RPMI8226 (cell line): ENCODE data around the gene BANF1.
"Not testable (repeated sequence)": the region's sequence is repeated elsewhere in the genome, so short reads cannot be mapped to it uniquely, and the experiment has no call there.

Source experiments
- DNase-seq: peaks from one replicate; pipeline ENCODE4 v3.0.0-alpha.2; 2015

Gene BANF1

GRCh38 chr11:66011785-66012303 lies 9.5 kb downstream of the BANF1 start, which contains the start of gene CST6:
TSS of gene CST6 (plus strand) at chr11:66012008. CDS start at chr11:66012045, 37 bp downstream.
- no peak for DNase-seq

- no peak for DNase-seq
Observed at GRCh38 chr11:66012371-66012945, 10.2 kb downstream of the BANF1 start.

GRCh38 chr11:66012946-66013761 lies 10.9 kb downstream of the BANF1 start:
- DNase-seq: peak; percentile 83

- DNase-seq: no peak
Observed at GRCh38 chr11:66013762-66014100, 11.4 kb downstream of the BANF1 start.

GRCh38 chr11:66014804-66015453 lies 12.6 kb downstream of the BANF1 start:
- DNase-seq: no peak

- no peak for DNase-seq
Observed at GRCh38 chr11:66015454-66015881, 13.2 kb downstream of the BANF1 start.

GRCh38 chr11:66015936-66016792 lies 13.9 kb downstream of the BANF1 start:
- peak; percentile 70 for DNase-seq

- no peak for DNase-seq
Observed at GRCh38 chr11:66016793-66017177, 14.5 kb downstream of the BANF1 start.

- DNase-seq: no peak
Observed at GRCh38 chr11:66017321-66017720, 15.0 kb downstream of the BANF1 start.

- no peak for DNase-seq
Observed at GRCh38 chr11:66020212-66020611, 17.9 kb downstream of the BANF1 start.

- DNase-seq: peak; percentile 40
Observed at GRCh38 chr11:66020618-66021357, 18.5 kb downstream of the BANF1 start.

GRCh38 chr11:66022401-66023185 lies 20.3 kb downstream of the BANF1 start:
- peak; percentile 89 for DNase-seq

GRCh38 chr11:66023186-66023440 lies 20.8 kb downstream of the BANF1 start:
- DNase-seq: not testable (repeated sequence)

- DNase-seq: no peak
Observed at GRCh38 chr11:66026017-66026529, 23.8 kb downstream of the BANF1 start, which contains the start of gene CATSPER1. TSS of gene CATSPER1 (minus strand) at chr11:66026479. CDS start at chr11:66026379, 100 bp downstream.

- peak; percentile 71 for DNase-seq
Observed at GRCh38 chr11:66032957-66033735, 30.8 kb downstream of the BANF1 start.

GRCh38 chr11:66035653-66036333 lies 33.5 kb downstream of the BANF1 start:
- DNase-seq: peak; percentile 40

GRCh38 chr11:66036334-66036710 lies 34.0 kb downstream of the BANF1 start:
- DNase-seq: no peak

- no peak for DNase-seq
Observed at GRCh38 chr11:66037327-66037726, 35.0 kb downstream of the BANF1 start.

- no peak for DNase-seq
Observed at GRCh38 chr11:66039765-66040164, 37.5 kb downstream of the BANF1 start.
